GM18861 (cell line): ENCODE measurements around the gene DUSP16.
"Not testable (repeated sequence)": the region's sequence is repeated elsewhere in the genome, so short reads cannot be mapped to it uniquely, and the experiment has no call there.

Experiments
- ATAC-seq: cut with Tn5 transposase; IDR thresholded peaks from one replicate; pipeline ENCODE4 v1.9.1; 2021; ENCODE audit not compliant: unreplicated experiment

The DUSP16 gene

DNA sequence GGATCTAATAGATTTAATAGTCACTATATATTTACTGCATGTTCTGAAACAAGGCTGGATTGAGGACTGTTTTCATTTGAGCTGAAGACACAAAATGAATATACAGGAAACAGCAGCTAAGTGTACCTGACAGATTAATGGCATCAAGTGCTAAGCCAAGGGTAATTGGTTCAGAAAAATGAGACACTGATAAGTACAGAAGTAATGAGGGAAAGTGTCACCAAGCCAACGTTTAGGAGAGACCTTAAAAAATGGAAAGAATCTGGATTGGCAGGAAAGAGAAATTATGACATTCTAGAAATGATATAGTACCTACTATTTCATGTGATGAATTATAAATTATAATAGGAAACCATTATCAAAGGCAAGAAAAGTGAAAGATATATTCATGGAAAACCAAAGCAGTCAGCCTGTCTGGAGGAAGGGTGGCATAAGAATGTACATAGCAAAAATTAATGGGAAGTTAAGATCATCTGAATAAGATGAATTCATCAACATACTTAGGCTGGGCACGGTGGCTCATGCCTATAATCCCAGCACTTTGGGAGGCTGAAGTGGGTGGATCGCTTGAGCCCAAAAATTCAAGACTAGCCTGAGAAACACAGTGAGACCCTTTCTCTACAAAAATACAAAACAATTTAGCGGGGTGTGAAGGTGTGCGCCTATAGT lies 21.0 kb upstream of the DUSP16 start:
- no peak for ATAC-seq

DNA sequence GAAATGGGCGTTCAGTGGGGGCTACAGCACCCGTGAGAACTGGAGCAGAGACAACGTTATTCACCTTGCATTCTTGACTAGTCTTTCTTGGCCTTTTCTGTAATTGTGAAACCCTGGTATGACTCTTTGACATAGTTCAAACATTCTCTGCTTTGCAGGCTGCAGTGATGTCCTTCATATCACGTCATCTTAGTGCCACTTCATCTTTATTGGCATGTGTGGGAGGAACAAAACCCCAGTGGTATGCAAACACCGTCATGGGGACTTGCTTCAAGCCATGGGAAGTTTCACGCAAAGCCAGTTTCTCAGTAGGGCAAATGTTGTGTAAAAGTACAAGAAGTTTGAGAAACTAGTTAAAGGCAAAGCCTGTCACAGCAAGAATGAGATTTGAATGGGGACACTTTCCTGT lies 20.2 kb upstream of the DUSP16 start:
- ATAC-seq = peak; percentile 89

DNA sequence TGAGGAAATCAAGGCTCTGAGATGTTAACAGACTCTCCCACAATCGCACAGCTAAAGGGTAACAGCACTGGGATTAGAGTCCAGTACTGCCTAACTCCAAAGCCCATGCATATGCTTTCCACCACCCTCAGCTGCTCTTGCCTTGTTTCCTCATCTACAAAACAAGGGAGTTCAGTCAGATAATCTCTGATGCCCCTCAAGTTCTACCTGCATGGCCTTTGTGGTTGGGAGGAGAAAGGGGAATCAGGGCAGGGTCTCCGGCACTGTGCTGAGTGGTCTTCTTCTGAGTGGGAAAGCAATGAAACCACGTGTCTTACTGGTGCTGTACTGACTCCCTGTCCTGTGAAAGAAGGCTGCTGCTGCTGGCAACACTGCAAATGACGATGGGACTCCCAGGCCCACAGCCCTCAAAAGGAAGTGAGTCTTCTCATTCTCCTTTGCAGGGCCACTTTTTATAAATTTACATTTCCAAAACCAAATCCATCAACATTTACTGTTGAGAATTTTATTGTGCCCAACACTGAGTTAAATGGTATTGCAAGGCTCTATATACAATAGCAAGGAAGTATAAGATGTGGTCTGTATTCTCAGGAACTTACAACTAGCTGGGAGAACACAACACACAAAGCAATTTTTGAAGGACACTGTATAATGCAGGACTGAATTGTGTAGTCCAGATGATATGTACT lies 19.7 kb upstream of the DUSP16 start:
- peak; percentile 18 for ATAC-seq

DNA sequence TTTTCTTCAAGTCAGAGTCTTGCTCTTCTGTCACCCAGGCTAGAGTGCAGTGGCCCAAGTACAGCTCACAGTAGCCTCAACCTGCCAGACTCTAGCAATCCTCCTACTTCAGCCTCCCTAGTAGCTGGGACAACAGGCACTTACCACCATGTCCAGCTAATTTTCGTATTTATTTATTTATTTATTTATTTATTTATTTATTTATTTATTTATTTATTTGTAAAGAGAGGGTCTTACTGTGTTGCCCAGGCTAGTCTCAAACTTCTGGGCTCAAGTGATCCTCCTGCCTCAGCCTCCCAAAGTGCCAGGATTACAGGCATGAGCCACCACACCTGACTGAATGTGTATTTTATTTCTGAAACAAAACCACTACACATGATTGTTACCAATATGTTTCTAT lies 18.1 kb upstream of the DUSP16 start:
- ATAC-seq = not testable (repeated sequence)

DNA sequence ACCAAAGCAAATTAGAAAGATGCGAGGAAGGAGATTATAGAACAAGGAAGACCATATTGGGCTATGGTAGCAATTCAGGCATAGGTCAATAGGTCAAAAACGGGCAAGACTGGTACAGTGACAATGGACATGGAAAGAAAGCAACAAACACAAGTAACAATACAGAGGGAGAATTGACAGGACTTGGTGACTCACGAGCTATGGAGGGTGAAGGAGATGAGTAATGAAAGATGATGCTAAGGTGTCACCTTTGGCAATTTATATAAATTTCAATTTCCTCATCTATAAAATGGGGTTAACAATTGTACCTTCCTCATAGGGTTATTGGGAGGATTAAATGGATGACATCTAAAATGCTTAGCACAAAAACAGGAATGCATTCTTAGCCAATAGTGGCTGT lies 15.1 kb upstream of the DUSP16 start:
- ATAC-seq = no peak

DNA sequence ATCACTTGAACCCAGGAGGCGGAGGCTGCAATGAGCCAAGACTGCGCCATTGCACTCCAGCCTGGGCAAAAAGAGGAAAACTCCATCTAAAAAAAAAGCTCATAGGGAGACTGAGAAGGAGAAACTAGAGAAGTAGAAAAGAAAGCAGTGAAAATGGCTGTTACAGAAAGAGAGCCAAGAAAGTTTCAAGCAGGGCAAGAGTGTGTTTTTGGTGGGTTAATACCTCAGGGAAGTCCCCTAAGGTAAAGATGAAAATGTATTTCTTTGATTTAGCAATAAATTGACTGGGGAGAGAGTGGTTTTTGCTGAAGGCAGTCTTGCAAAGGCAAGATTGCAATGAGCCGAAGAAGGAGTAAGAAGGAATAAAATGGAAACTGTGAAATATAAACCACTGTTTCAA lies 10.0 kb upstream of the DUSP16 start:
- no peak for ATAC-seq

DNA sequence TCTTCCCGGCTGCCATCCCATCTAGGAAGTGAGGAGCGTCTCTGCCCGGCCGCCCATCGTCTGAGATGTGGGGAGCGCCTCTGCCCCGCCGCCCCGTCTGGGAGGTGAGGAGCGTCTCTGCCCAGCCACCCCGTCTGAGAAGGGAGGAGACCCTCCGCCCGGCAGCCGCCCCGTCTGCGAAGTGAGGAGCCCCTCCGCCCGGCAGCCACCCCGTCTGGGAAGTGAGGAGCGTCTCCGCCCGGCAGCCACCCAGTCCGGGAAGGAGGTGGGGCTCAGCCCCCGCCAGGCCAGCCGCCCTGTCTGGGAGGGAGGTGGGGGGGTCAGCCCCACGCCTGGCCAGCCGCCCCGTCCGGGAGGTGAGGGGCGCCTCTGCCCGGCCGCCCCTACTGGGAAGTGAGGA lies 3.3 kb upstream of the DUSP16 start:
- not testable (repeated sequence) for ATAC-seq

DNA sequence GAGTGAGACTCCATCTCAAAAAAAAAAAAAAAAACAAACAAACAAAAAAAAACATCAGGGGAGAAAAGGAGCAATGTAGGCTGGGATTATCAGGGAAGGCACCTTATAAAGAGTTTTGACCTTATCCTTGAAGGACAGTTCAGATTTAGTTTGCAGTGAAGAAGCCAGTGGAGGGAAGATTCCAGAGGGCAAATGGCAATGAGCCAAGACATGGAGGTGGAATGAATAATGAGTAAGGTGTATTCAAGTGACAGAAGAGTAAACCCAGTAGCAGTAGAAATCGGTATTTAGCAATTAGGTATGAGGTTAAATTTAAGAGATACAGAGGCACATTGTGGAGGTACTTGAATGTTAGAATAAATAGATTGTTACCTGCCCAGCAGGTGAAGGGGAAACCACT lies 2.2 kb upstream of the DUSP16 start:
- no peak for ATAC-seq

DNA sequence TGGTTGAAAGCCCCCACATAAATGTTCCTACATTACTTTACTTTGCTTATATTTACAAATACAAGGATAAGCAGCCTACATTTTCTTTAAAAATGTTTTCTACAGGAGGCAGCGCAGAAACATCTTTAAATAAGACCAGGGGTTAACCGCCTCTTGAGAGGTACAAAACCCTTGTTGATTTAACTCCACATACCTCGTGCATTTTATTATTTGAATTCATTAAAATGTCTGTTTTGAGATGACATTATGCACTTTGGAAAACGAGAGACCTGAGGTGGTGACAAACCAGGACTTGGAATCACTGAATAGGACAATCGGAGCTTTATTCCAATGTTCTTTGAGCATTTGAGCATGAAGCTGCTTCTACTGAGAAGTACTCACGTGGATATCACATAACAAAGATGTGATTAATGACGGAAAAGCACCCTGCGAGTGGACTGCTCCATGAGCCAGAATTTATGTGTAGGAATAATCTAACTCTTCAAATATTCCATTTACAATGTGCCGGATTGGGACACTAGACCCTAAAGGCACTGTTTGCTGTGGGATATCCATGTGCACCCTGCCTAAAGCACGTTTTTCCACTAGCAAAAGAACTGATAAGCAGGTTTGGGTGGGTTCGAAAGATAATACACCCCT lies 746 bp upstream of the DUSP16 start:
- no peak for ATAC-seq

DNA sequence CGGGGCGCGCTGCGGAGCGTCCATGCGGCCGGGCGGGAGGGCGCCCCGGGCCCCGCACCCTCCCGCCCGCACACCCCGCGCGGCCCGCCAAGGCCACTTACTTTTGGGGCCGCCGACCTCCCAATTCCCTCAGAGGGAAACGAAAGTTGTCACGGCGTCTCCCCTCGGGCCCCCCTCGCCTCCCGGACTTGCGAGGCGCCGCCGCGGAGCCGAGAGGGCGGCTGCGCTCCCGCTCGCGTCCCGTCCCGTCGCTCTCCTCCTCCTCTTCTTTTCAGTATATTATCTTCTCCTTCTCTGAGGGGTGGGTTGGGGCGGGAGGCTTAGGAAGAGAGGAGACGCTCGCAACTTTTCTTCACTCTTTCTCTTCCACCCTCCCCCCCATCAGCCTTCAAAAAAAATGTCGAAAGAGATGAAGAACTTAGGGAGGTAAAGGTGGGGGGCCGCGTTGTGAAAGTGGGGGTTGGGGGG lies 613 bp downstream of the DUSP16 start:
- no peak for ATAC-seq

DNA sequence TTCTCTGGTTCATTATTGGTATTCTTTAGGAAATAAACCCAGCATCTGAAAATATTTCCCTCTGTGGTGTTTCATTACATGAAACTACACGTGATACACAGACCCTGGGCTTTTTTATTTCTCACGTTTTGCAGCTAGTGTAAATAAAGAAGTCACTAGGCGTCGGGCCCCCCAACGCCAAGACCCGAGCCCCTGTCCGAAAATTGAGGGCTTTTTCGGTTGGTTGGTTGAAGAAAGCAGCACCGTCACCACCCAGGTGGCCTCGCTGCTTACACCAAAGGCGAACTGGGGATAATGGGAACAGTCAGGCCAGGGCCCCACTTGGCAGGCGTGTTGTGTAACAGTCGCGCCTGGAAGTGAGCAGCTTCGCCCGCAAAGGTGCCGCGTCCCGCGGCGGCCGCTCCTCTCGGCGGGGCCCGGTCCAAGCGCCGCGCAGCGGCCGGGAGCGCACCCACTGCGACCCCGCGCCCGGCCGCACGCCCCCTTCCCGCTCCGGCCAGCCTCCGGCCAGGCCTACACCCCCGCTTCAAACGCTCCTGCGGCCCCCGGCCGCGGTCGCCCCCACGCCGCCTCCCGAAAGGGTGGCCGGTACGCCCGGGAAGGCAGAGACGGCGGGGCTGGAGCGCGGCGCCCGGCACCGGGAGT lies 1.2 kb downstream of the DUSP16 start:
- no peak for ATAC-seq

DNA sequence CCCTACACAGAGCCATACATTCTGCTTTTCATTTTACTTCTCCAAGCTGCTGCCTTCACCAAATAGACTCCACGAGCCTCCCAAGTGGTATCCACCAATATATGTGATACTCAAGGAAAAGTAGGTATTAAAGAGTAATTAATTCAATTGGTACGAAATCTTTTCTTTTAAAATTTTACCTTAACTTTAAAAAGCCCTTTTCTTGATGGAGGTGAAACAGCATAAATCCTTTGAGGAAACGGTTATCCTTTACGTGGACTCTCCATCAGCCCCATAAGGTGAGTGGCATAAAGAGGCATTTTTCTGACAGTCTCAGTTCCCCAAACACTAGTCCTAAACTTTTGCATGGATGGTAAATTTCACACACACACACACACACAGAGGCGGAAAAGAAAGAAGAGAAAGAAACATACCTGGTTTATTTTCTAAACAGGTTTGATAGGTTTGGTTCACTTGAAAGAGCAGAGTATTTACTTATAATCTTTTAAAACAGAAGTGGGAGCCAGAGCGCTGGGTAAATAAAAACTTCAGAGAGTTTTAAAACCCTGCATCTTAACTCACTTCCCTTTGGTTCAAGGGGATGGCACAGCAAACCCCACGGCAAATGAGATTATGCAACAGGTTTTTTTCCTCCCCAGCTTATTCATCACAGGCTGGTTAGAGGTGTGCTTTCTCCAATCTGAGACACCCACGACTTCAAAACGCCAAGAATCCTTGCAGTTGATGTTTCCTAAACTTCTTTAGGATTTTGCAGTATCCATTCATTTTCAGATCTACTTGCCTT lies 1.9 kb downstream of the DUSP16 start:
- no peak for ATAC-seq

DNA sequence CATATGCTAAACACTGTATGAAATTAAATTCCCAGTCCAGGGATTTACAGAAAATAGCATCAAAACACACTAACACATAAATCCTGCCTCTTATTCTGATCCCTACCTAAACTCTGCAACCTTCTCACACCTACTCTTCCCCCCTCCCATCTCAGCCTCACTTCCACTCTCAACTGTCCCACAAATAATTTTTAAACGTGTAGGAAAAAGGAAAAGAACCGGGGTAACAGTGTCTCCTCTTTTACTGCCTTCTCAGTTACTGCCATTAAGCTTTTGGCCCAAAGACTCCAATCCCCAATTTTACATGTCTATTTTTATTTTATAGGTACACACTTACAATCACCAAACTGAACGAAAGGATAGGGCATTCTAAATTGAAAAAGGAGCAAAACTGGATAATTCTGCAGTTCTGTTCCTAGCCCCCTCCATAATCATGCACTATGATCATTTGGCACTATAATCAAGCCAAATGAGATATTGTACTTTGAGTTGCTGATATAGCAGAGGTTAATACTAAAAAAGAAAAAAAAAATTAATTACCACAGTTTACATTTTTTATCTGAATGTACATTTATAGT lies 2.9 kb downstream of the DUSP16 start:
- no peak for ATAC-seq

DNA sequence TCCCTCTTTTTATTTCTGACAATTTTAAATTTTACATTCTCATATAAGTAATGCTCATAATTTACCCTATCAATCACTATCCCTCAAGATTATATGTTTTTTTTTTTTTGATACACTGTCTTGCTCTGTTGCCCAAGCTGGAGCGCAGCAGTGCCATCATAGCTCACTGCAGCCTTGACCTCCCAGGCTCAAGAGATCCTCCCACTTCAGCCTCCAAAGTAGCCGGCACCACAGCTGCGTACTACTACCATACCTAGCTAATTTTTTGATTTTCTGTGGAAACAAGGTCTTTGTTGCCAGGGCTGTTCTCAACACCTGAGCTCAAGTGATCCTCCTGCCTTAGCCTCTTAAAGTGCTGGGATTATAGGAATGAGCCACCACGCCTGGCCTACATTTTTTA lies 4.4 kb downstream of the DUSP16 start:
- no peak for ATAC-seq

DNA sequence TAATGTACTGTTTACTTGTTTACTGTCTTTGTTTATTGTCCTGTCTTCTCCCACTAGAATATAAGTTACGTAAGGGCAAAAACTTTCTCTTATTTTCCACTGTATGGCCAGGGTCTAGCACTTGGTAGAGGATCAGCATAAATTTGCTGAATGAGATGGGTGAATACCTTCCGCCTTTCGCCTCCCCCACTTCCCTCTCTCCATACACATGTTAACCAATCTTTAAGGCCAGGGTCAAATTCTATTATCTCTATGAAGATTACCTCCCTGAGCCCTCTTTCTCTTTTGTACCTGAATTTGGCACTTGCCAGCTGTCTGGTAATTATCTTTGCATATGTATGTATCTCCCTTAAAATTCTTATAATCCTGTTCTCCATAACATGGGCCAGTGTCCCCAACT lies 4.9 kb downstream of the DUSP16 start:
- ATAC-seq = no peak

DNA sequence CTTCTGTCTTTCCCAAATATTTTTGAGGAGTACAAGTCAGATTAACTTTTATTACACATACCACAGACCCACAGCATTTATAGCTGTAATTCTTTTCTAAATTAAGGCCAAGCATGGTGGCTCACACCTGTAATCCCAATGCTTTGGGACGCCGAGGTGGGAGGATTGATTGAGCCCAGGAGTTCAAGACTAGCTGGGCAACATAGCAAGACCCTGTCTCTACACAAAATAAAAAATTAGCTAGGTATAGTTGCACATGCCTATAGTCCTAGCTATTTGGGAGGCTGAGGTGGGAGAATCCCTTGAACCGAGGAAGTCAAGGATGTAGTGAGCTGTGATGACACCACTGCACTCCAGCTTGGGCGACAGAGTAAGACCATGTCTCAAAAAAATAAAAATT lies 7.0 kb downstream of the DUSP16 start:
- no peak for ATAC-seq

DNA sequence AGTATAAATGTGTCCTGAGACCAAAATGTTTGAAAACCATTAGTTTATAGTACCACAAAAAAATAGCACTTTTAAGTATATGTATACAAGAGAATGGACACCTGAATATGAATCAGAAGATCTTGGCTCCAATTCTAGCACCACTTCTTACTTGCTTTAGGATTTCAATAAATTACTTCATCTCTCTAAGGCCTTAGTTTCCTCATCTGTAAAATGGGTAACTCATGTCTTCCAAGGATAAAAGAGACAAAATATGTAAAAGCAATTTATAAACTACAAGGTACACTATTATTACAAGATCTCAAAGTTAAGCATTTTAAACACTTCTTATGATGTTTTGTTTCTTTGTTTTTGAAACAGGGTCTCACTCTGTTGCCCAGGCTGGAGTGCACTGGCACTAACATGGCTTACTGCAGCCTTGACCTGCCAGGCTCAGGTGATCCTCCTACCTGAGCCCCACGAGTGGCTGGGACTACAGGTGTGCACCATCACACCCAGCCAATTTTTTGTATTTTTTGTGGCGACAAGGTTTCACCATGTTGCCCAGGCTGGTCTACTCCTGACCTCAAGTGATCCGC lies 9.4 kb downstream of the DUSP16 start:
- no peak for ATAC-seq

DNA sequence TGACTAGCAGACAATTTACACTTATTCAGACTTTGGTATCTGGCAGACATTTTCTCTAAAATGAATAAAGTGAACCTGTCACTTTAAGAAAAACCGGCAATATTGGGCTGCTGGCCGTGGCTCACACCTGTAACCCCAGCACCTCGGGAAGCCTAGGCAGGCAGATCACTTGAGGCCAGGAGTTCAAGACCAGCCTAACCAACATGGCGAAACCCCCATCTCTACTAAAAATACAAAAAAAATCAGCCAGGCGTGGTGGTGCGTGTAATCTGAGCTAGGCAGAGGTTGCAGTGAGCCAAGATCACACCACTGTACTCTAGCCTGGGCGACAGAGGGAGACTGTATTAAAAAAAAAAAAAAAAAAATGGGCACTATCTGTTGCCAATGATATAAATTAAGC lies 11.5 kb downstream of the DUSP16 start:
- ATAC-seq = no peak

DNA sequence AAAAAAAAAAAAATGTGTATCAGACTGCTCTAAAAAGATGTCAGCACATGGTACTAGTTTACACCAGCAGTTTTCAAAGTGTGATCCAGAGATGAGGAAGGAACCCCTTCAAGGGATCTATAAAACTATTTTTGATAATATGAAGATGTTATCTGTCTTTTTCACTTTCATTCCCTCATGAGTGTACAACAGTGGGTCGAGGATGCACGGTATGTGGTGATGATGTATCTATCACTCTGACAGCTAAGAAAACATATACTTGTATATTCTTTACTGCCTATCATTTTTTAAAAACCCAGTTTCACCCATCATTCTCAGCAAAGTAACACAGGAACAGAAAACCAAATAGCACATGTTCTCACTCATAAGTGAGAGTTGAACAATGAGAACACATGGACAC lies 12.4 kb downstream of the DUSP16 start:
- ATAC-seq = no peak

DNA sequence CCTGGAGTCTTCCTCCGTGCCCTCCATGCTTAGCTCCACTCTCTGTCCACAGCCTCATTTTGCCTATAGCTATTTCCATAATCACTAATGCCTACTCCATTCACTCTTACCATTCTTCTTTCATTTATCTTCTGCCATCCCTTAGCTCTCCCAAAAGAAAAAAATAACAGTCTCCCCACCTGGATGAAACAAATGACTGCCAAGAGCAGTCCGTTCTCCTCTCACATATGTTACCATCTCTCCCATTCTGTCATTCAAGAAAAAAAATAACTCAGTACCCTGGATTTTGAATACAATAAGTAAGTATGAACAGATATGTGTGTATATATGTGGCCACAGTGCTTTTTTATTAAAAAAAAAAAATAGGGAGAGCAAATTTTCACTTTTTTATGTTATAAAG lies 13.2 kb downstream of the DUSP16 start:
- no peak for ATAC-seq
